ENCODE data around the gene MARS2.
"Not testable (repeated sequence)": the region's sequence is repeated elsewhere in the genome, so short reads cannot be mapped to it uniquely, and the experiment has no call there.

DNA sequence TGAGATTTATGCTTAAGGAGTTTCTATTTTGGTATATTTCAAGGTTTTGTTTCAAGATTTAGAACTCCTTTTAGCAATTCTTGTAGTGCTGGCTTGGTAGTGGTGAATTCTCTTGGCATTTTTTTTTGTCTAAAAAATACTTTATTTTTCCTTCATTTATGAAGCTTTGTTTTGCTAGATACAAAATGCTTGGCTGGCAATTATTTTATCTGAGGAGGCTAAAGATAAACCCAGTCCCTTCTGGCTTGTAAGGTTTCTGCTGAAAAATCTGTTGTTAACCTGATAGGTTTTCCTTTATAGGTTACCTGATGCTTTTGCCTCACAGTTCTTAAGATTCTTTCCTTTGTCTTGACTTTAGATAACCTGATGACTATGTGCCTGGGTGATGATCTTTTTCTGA, 5.4 kb upstream of the MARS2 start:
- TF ChIP-seq EP300 (IDR thresholded peaks at IDR 0.05; ENCODE audit: low read depth); POLR2AphosphoS5 (IDR thresholded peaks at IDR 0.05): not testable (repeated sequence)
- TF ChIP-seq, protein P1, sequence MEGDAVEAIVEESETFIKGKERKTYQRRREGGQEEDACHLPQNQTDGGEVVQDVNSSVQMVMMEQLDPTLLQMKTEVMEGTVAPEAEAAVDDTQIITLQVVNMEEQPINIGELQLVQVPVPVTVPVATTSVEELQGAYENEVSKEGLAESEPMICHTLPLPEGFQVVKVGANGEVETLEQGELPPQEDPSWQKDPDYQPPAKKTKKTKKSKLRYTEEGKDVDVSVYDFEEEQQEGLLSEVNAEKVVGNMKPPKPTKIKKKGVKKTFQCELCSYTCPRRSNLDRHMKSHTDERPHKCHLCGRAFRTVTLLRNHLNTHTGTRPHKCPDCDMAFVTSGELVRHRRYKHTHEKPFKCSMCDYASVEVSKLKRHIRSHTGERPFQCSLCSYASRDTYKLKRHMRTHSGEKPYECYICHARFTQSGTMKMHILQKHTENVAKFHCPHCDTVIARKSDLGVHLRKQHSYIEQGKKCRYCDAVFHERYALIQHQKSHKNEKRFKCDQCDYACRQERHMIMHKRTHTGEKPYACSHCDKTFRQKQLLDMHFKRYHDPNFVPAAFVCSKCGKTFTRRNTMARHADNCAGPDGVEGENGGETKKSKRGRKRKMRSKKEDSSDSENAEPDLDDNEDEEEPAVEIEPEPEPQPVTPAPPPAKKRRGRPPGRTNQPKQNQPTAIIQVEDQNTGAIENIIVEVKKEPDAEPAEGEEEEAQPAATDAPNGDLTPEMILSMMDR (IDR thresholded peaks at IDR 0.05), result not testable (repeated sequence)
